Nucleus accumbens (tissue), 56 donors: Measurements from ENCODE around the gene MEP1B.
A peak's percentile ranks its signal among the peaks of the same experiment; 100 is the strongest.
"Not testable (repeated sequence)": the region's sequence is repeated elsewhere in the genome, so short reads cannot be mapped to it uniquely, and the experiment has no call there.

ENCODE experiments used
- DNase-seq, 56 donors: peaks; one replicate each; lab custom pipeline; 2025; lab: John Stamatoyannopoulos, UW

MEP1B gene

DNA sequence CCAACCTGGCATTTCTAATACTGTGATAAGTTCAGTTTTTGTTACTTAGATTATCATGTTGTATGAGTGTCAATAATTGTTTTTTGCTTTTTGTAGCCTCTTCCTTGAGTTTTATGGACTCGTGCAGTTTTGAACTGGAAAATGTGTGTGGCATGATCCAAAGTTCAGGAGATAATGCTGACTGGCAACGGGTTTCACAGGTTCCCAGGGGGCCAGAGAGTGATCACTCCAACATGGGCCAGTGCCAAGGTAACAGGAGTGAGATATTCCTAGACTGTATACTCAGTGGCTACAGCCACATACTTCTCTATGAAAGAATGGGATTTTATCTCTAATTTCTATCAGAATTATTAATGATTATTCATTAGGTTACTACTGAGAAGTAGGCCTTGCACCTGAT, 18.2 kb downstream of the MEP1B start:
- no peak for DNase-seq

DNA sequence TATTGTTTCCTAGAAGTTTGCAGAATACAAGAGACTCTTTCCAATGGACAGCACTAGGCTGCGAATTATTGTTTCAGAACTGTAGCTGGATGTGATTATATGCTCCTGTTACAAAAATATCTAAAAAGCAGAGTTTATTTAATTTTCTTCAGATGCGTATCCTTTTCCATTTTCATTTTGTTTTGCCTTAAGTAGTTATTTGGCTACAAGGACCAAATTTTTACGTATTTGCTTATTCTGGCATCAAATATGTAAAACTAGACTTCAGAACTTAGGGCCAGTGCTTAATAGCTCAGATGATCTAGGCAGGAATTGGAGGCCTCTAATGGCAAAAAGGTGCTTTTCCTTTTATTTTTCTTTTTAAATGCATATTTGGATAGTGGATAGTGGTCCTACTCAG, 18.7 kb downstream of the MEP1B start:
- DNase-seq, result no peak

DNA sequence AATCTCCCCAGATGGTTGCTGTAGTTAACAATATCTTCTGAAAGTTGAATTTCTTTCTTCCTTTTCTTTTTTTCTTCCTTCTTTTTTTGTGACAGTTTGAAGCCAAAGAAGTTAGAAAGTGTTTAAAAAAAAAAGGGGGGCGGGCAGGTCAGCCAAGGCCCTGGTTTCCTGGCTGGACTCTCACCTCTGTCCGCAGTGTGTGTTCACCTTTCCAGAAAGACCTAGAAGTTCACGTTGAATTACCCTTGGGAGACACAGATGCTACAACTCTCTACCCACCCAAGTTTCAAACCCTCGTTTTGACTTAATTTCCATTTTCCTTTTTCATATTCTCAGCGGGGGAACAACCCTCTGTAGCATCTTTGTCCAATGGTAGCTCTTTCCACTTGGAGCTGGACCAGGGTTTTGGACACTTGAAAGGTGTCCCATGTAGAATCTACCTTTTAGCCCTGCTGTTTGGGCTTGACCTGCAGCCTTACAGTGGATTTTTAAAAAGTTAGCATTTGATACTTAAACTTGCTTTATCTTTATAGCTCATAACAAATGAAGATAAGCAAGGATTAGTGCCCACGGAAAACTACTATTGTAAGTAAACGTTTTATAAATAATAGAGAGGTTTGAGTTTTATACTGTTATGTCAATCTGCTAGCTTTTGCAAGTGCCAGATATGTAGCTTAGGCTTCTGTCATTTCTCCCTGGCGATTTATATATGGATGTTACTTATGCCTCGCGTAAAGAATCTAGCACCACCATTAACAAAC, 20.0 kb downstream of the MEP1B start:
- no peak for DNase-seq

DNA sequence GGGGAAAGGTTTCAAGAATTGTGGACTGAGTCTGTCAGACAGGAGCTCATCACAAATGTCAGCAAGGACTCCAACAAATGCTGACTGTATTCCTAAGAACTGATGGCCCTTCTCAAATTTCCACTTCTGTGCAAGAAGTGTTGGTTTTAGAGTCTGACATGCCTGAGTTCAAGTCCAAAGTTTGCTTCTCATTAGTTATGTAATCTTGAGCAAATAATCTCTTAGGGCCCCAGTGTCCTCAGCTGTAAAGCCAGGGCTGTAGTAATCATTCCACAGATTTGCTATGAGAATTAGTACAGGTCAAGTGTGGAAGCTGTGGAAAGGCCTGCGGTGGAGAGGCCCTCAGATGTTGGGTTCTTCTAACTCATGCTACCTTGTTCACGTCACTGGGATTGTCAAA, 23.9 kb downstream of the MEP1B start:
- no peak for DNase-seq

DNA sequence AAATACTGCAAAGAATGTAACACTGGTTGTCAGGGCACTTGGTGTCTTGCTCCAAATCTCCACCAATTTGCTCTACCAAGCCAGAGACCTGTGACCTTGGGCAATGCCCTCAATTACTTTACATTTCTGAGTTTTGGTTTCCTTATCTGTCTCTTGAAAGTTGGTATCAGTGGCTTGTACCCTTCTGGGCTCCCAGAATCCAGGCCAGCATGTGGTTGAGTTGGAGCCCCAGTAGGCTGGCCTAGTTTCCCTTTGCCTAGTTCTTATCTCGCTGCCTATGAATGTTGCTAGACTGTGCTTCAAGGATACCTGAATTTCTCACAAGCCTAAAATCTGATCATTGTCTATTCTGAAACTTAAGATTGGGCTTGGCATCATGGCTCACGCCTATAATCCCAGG, 26.6 kb downstream of the MEP1B start:
- no peak for DNase-seq

DNA sequence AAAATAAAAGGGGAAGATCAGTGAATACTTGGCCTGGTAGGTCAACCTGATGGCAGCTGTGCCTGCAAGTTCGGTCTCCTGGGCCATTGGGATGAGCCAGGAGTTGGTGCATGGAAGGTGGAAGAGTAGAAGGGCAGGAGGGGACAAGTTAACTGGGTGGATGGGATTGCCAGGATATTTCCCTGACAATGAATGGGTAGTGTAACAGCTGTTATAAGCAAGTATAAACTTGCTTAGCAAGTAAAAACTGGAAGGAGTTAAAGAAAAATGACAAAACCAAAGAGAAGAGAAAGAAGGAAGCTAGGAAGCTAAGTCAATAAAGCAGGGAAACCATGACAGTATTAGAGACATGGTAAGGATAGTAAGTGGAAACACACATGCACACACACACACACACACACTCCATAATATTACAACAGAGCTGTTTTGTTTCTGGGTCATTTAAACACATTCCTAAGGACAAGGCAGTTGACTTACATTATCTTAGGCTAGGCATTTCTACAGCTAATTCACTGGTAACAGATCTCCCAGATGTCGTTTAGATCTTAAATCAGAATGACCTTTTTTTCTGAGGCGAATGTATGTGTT, 29.7 kb downstream of the MEP1B start:
- DNase-seq, result no peak

DNA sequence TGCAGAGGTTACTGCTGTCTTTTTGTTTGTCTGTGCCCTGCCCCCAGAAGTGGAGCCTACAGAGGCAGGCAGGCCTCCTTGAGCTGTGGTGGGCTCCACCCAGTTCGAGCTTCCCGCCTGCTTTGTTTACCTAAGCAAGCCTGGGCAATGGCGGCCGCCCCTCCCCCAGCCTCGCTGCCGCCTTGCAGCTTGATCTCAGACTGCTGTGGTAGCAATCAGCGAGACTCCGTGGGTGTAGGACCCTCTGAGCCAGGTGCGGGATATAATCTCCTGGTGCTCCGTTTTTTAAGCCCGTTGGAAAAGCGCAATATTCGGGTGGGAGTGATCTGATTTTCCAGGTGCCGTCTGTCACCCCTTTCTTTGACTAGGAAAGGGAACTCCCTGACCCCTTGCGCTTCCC, 43.5 kb downstream of the MEP1B start:
- DNase-seq, result not testable (repeated sequence)

DNA sequence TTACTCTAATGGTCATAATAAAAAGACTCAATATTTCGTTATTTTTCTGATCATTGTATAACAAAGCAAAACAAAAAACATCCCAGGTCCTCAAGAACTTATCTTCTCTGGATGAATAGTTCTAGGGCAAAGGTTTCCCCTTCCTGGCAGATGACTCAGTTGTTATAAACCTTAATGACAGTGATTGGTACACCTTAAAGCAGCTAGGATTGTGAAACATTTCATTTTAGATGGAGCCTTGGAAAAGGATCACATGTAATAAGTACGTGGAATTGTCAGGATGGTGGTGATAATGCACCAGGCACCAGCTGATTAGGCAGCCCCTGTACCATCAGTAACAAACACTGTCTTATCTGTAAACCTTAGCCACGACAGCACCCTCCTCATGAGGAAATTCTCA, 47.2 kb downstream of the MEP1B start:
- DNase-seq, result no peak

DNA sequence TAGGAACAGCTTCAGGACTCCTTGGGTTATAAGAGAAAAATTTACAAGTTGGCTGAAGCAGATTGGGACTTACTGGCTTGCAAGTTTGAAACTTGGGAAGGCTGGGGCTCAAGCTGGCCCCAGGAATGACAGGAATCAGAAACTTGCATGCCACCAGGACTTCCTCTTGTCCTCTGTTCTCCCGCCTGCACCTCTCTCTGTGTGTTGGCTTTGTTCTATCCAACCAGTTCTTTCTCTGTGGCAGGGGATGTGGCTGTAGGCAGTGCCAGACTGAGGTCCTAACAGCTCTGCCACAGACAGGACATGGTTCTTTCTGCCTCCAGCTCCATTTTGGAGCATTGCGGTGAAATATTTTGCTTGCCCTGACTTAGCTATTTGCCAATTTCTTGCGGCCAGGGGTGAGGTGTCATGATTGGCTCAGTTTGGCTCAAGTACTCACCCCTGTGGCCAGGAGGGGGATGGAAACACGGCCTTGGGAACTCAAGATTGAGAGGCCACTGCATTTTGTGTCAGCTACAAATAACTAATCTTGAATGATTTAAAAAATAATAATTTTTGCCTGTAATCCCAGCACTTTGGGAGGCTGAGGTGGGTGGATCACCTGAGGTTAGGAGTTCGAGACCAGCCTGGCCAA, 48.9 kb downstream of the MEP1B start:
- DNase-seq, result no peak

DNA sequence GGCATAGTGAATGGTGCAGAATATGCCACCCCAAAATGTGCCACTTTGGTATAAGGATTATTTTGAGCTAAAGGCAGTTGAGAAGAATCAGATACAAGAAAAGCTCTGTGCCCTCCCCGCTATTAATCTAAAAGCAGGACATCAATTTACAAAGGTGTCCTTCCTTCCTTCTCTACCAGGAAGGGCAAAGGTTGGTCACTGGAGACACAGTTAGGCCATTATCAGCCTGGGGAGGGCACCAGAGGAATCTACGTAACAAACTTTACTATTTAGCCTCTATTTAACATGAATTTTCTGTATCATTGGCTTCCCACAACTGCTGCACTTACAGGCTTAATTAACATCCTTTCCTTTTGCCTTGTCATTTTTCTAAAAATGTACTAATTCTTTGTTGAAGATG, 52.6 kb downstream of the MEP1B start:
- no peak for DNase-seq

DNA sequence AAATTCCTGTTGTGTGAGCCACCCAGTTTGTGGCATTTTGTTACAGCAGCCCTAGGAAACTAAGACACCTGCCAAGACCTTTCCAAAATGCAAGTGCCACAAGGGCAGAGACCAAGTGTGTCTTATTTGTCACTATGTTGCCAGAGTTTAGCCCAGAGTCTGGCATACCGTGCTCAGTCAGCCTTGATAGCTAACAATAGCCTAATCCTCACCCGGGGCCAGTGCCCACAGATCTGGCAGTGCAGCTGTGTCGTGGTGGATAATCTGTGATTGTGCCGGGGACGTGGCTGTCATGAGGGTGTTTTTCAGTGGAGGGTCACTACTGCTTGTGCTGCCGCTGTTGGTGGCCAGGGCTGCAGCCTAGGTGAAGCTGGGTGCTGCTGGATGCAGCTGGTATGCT, 53.5 kb downstream of the MEP1B start:
- DNase-seq, result peak in 3 of 56 donors; percentile 0 to 6 (median 3)

DNA sequence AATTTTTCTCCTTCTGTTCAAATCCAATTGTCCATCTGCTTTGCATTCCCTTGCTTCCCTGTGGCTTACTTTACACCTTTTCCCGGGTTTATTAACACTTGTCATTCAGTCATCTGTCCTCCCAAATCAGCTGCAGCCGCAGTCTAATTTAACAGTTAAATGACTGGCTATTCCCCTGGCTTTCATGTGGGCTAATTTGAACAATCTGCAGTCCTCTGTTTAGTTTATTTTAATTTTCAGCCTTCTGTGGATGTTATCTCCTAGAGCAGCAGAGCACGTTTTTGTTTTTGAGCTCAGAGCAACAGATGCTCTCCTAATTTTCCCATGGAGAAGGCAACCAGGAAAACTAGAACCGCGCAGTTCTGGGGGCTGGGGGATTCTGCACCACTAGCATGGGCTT, 55.0 kb downstream of the MEP1B start:
- DNase-seq, result no peak

DNA sequence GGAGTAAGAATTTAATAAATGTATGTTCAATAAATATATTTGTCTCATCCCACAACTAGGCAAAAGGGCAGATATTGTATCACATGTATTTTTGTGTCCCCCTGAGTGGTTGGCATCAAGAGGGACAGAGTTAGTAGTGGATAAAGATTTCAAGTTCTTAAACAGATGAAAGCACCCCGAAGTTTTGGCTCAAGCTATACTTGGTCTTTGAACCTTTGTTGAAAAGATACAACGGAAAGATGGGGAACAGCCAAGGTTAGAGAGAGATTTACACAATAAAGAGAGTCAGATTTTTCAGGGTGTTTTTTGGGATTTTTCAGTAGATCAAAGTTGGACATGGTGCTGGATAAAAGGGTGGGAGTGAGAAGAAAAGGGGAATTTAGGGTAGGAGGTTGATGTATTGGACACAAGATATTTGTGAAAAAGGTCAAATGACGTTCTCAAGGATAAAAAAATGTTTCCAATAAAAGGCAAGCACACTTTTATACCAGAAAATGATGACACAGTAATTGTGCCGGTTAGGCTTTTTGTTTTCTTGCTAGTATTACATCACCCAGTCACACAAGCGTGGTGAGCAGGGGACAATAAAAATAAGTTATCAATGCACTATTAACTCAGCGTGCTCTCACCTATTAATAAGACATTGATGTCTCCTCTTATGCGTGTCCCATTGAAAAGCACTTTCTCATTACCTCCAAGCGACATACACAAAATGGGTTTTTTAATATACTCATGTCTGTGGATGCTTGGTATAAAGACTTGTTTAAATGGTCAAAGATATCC, 59.5 kb downstream of the MEP1B start:
- DNase-seq, result no peak

DNA sequence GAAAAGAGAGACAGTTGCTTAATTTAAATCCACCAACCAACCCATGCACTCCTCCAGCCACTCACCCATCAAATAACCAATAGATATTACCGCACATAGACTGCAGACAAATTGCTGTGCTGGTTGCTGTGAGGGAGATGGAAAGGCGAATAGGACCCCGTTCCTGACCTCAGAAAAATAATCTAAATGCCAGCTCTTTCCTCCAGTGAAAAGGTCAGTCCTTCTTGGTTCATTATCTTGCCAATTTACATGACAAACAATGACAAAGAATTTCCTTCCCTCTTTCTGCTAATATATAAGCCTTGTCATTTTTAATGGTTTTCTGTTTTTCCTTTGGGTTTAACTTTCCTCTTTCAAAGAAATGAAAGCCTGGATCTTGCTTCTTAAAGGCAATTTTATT, 61.6 kb downstream of the MEP1B start:
- DNase-seq, result no peak

DNA sequence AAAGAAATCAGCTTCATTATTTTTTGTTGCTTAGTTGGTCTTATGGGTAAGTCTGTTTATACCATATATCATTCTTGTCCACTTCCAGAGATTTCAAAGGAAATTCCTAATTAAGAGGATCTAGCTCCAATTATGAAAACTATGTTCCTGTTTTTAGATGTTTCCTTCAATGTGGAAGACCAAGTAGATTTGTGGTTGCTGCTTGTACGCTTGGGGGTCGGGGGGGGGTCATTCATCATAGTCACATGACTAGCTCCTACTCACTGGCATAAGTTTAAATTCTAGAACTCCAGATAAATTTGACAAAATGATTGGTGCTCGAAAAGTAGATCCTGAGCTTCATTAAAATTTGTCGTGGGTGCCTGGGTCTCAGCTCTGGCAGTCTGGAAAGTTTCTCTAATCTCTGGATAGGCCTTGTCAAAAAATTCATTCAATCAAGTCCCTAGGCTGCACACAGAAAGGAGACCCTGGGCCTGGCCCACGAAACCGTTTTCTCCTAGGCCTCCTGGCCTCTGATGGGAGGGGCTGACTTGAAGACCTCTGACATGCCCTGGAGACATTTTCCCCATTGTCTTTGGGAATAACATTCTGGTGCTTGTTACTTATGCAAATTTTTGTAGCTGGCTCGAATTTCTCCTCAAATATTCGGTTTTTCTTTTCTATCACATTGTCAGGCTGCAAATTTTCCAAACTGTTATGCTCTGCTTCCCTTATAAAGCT, 62.5 kb downstream of the MEP1B start:
- DNase-seq, result no peak

DNA sequence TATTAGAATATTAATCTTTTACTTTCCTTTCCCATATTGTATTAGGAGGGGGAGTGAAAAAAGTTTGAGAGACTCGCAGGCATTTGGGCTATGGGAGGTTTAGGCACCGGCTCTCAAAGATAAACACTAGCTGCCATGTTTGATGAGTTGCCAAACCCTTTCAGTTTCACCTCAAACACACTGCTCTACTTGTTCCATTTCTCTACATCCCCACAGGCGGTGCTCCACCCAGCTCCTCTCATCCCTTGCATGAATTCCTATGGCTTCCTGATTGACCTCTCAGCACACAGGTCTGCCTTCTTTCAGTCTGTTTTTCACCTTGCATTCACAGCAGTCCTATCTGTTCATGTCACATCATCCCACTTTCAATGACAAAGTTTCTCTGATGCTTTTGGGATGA, 65.7 kb downstream of the MEP1B start:
- no peak for DNase-seq

DNA sequence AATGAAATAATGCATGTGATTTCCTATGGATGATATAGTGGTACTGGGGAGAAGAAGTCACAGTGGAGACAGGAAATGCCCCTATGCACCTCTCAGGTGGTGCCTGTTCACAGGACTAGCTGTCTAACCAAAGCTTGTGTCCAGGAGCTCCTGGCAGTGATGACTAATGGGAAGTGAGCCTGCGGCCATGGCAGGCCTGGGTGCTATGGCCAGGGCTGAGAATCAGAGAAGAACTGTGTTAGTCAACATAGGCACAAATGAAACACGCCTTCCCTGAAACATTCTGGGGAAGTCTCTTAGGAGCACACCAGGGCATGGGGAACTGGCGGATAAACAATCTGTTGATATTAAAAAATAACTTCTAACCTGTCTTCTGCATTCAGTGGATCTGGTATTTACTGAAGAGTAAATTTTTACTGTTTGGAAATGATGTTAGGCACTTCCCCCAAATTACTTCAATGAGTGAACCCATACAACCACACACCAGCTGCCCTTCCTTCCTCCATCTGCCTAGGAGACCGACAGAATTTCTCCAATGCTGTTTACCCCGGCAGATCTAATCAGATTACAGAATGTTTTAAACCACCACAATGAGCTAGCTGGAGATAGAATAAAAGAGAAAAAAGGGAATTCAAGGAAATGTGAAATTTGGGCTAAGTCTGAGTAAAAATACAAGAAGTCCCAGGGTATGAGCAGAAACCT, 67.4 kb downstream of the MEP1B start:
- peak in 1 of 56 donors; percentile 22 for DNase-seq

DNA sequence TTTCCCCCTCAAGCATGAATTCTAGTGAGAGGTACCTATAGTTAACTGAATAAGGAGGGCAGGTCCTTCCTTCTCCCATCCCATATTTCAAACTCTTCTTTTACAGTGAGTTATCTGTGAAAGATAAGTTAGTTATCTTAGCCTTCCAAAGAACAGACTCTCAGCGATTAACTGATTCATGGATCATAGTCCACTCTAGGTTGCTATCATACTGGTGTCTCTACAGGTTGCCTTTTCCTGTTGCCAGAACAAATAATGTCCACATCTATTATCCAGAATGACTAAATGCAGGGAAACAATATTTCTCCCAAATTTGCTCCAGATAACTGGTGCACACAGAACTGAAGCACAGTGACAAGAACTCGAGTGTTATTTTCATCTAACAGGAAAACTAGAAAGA, 68.3 kb downstream of the MEP1B start:
- DNase-seq, result no peak

DNA sequence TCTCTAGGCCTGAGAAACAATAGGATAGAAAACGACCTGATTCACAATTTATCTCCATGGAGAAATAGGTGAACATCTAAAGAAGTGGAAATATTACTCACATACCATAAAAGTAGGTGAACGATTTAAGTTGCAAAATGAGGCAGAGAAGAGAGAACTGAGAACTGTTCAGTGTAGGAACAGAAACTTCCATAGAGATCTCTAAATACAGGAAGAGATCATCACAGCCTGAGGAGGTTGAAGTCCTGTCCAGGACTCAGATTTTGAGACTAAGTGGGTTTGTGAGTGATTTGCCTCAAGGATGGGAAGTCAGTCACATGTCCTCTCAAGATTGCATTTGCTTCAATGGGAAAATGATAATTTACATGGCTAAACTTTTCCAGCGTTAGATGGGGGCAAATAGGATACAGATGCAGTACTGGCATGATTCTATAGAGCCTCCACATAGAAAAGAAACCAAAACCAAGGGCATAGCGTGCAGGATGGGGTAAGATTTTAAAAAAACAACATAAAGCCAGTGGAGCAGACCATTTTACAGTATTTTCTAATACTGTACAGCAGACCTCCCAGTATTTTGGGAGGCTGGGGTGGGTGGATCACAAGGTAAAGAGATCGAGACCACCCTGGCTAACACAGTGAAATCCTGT, 68.8 kb downstream of the MEP1B start:
- DNase-seq, result no peak

DNA sequence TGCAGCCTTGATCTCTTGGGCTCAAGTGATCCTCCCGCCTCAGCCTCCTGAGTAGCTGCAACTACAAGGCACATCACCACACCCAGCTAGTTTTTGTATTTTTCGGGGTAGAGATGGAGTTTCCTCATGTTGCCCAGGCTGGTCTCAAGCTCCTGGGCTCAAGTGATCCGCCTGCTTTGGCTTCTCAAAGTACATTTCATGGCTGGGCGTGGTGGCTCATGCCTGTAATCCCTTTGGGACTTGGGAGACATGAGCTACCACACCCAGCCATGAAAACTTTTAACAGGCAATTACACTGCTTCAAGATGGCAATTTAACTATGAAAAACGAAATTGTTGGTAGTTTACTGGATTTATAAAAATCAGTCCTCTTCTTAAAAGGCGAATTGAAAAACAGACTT, 69.7 kb downstream of the MEP1B start:
- DNase-seq, result no peak
